Cardiac muscle cell (in vitro differentiated cells and primary cell): Measurements from ENCODE around the gene HHATL. TPM values are rescaled to one million over a fixed set of nuclear protein-coding genes. Genes with fewer than 3 reads are reported as not detected.
A peak's percentile ranks its signal among the peaks of the same experiment; 100 is the strongest.

ENCODE experiments used
- DNase-seq, 2 donors: peaks; one replicate each; pipeline versions ENCODE4 v3.0.0 to v3.0.0-alpha.2; 2010 to 2017; ENCODE audit warnings: low read depth in 1 of 2, low spot score in 1 of 2
- H3K27ac ChIP-seq: fragments of 200-600 bp; sonication (generic); 2 replicates; pipeline ENCODE4 v1.5.1; 2016
- H3K27me3 ChIP-seq: fragments of 200-600 bp; sonication (generic); 2 replicates; pipeline ENCODE4 v1.6.0; 2016; ENCODE audit warnings: control low read depth
- H3K36me3 ChIP-seq: fragments of 200-600 bp; sonication (generic); 2 replicates; pipeline ENCODE4 v1.5.1; 2016; ENCODE audit warnings: control low read depth
- H3K4me1 ChIP-seq: fragments of 200-600 bp; sonication (generic); 2 replicates; pipeline ENCODE4 v1.8.1; 2017; ENCODE audit warnings: low read depth, mild to moderate bottlenecking, mixed run types
- H3K4me3 ChIP-seq: fragments of 200-600 bp; sonication (generic); 2 replicates; pipeline ENCODE4 v1.5.1; 2016; ENCODE audit warnings: mild to moderate bottlenecking
- H3K9me3 ChIP-seq: fragments of 200-600 bp; sonication (generic); 2 replicates; pipeline ENCODE4 v1.5.1; 2017; ENCODE audit warnings: low read depth, mild to moderate bottlenecking, control low read depth
- CTCF ChIP-seq: IDR thresholded peaks from 2 replicates; pipeline ENCODE4 v1.5.1; 2012; ENCODE audit warnings: low read depth, mild to moderate bottlenecking, low read length
- polyA plus RNA-seq: library from polyadenylated mRNA; unstranded; fragments of >200 nt; fragmentation: Nextera tagmentation; extraction: Ambion mirVana; gene quantifications from 2 replicates; pipeline ENCODE4 v1.2.1, GENCODE V29; 2016
- total RNA-seq: library from RNA; depleted of rRNA; stranded (reverse); fragments of >200 nt; gene quantifications from 2 replicates; pipeline ENCODE4 v1.2.3, GENCODE V29; 2016

The HHATL gene
- total and polyA plus RNA-seq, 2 experiments from 2014 or later = 7.8 to 8.1 TPM

DNA sequence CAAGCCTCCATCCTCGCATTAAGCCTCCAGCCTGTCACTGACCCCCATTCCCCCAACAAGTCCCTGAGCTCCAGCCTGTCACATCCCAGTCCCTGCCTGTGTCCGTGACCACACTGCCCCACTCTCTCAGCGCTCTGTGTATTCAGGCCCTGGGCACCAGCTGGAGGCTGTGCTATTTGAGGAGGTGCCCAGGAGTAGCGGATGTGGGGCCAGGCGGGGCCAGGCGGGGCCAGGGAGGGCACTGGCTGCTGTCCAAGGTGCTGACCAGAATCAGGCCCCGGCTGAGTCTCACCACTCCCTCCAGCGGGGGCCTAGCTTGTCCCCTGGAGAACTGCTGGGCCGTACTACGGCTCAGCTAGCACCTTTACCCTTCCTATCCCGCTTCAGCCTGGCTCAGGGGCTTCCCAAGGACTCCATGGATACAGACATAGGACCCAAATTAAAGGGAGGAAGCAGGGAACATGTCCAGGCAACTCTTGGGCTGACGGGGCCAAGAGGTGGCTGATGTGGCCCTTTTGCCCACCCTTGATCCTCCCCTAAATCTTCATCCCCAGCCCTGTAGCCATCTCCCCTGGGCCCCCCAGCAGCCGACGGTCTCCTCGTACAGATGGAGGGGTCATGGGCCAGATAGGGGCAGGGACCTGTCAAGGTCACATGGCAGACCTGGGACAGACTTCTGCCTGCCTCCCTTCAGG, 1.1 kb downstream of the HHATL start:
- H3K36me3 ChIP-seq = no peaks in the 10 kb centered on the region
- H3K27me3 ChIP-seq = no peaks in the 10 kb centered on the region
- no peak overlapping the region for H3K27ac ChIP-seq
- no peak overlapping the region for H3K4me3 ChIP-seq
- DNase-seq = peak; percentile 49 to 93
- peaks cover 14% of the 10 kb centered on the region for H3K4me1 ChIP-seq
- H3K9me3 ChIP-seq = no peaks in the 10 kb centered on the region
- TF ChIP-seq CTCF = no peak

GRCh38 chr3:42700366-42701288, 2.0 kb downstream of the HHATL start:
- H3K27ac ChIP-seq = no peak overlapping the region
- no peaks in the 10 kb centered on the region for H3K9me3 ChIP-seq
- no peak for TF ChIP-seq CTCF
- no peaks in the 10 kb centered on the region for H3K27me3 ChIP-seq
- H3K4me1 ChIP-seq = peaks cover 14% of the 10 kb centered on the region
- no peak overlapping the region for H3K4me3 ChIP-seq
- H3K36me3 ChIP-seq = no peaks in the 10 kb centered on the region
- DNase-seq = no peak

DNA sequence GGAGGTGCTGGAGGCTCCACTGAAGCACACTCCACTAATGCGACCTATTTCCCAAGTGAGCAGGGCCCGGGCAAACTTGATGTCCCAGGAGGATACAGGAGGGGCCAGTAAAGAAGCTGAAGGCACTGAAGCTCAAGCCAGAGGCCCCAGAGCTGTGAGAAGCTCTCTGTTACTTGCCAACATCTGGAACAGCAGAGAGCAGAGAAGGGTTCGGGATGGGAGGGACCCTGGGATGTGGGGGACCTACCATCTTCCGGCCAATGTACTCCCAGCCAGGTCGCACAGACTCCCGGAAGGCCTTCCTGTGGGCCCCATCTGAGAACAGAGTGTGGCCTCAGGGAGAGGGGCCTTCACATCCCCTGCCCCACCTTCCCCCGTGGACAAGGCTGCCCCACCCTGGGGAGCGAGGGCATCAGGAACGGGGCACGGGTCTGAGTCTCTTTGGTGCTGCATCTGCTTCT, 3.1 kb downstream of the HHATL start:
- no peaks in the 10 kb centered on the region for H3K36me3 ChIP-seq
- no peak overlapping the region for H3K4me3 ChIP-seq
- DNase-seq = no peak
- H3K27me3 ChIP-seq = no peaks in the 10 kb centered on the region
- H3K27ac ChIP-seq = no peak overlapping the region
- no peak for TF ChIP-seq CTCF
- peaks cover 14% of the 10 kb centered on the region for H3K4me1 ChIP-seq
- H3K9me3 ChIP-seq = no peaks in the 10 kb centered on the region

DNA sequence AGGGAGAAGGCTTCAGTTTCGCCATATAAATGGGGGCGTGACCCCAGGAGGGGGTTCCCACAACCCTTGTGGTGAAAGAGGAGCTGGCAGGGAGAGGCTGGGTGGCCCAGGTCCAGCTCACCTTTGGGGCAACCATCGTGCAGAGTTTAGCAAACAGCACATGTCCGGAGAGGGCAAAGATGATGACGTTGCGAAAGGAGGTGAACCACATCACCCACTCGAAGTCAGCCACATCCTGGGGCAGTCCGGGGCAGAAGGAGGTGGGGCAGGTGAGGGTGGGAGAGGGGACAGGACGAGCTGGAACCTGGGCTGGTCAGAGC, 3.7 kb downstream of the HHATL start:
- Histone ChIP-seq H3K27ac (no peak overlapping the region), H3K4me3 (no peak overlapping the region), H3K27me3 (no peaks in the 10 kb centered on the region), H3K4me1 (peaks cover 14% of the 10 kb centered on the region), H3K9me3 (no peaks in the 10 kb centered on the region), H3K36me3 (no peaks in the 10 kb centered on the region)
- no peak for DNase-seq
- TF ChIP-seq CTCF = no peak

GRCh38 chr3:42698216-42698910, 4.2 kb downstream of the HHATL start:
- H3K4me3 ChIP-seq = no peak overlapping the region
- no peaks in the 10 kb centered on the region for H3K27me3 ChIP-seq
- no peak for DNase-seq
- H3K27ac ChIP-seq = no peak overlapping the region
- H3K4me1 ChIP-seq = peaks cover 14% of the 10 kb centered on the region
- no peaks in the 10 kb centered on the region for H3K36me3 ChIP-seq
- no peaks in the 10 kb centered on the region for H3K9me3 ChIP-seq
- TF ChIP-seq CTCF = no peak
